Measurements from ENCODE around the gene SMARCD1.

GRCh38 chr12:50059440-50060119, 25.6 kb upstream of the SMARCD1 start:
- TF ChIP-seq CTCF (IDR thresholded peaks at IDR 0.05; ENCODE audit: poor library complexity) (no peak), EZH2 (IDR thresholded peaks at IDR 0.05; ENCODE audit: borderline replicate concordance) (no peak)
